CD4-positive, alpha-beta T cell treated with Interleukin-15 for 1 hour (primary cell): ENCODE data around the gene LRP4.

ENCODE experiments used
- DNase-seq: peaks from one replicate; pipeline ENCODE4 v3.0.0-alpha.2; 2020

The LRP4 gene

GRCh38 chr11:46892838-46893237 is 25.5 kb downstream of the LRP4 start:
- no peak for DNase-seq

- DNase-seq, result no peak
Observed at GRCh38 chr11:46892109-46892508, 26.2 kb downstream of the LRP4 start.

GRCh38 chr11:46890665-46891064 is 27.7 kb downstream of the LRP4 start:
- no peak for DNase-seq

GRCh38 chr11:46889689-46890475 is 28.5 kb downstream of the LRP4 start:
- DNase-seq, result peak; percentile 59

GRCh38 chr11:46889251-46889650 is 29.1 kb downstream of the LRP4 start:
- DNase-seq, result no peak

- DNase-seq, result no peak
Observed at GRCh38 chr11:46888636-46889035, 29.7 kb downstream of the LRP4 start.

- no peak for DNase-seq
Observed at GRCh38 chr11:46886211-46886610, 32.1 kb downstream of the LRP4 start.

- DNase-seq, result no peak
Observed at GRCh38 chr11:46879056-46879585, 39.2 kb downstream of the LRP4 start.

GRCh38 chr11:46877580-46877979 is 40.8 kb downstream of the LRP4 start:
- no peak for DNase-seq

GRCh38 chr11:46876471-46876870 is 41.9 kb downstream of the LRP4 start:
- DNase-seq, result no peak

GRCh38 chr11:46874586-46874985 is 43.8 kb downstream of the LRP4 start:
- DNase-seq, result no peak

- no peak for DNase-seq
Observed at GRCh38 chr11:46868912-46869311, 49.4 kb downstream of the LRP4 start.

- DNase-seq, result no peak
Observed at GRCh38 chr11:46865340-46865739, 53.0 kb downstream of the LRP4 start.

- DNase-seq, result no peak
Observed at GRCh38 chr11:46860218-46860617, 58.1 kb downstream of the LRP4 start.

GRCh38 chr11:46858920-46859546 is 59.3 kb downstream of the LRP4 start:
- DNase-seq, result no peak

GRCh38 chr11:46857666-46858065 is 60.7 kb downstream of the LRP4 start:
- no peak for DNase-seq

GRCh38 chr11:46856605-46857343 is 61.6 kb downstream of the LRP4 start:
- no peak for DNase-seq

GRCh38 chr11:46855863-46856262 is 62.5 kb downstream of the LRP4 start:
- DNase-seq, result no peak

- no peak for DNase-seq
Observed at GRCh38 chr11:46855167-46855566, 63.2 kb downstream of the LRP4 start.

- DNase-seq, result no peak
Observed at GRCh38 chr11:46850829-46851380, 67.4 kb downstream of the LRP4 start.

GRCh38 chr11:46849631-46850030 is 68.7 kb downstream of the LRP4 start:
- DNase-seq, result no peak

GRCh38 chr11:46846510-46846830 is 71.9 kb downstream of the LRP4 start:
- DNase-seq, result no peak

- DNase-seq, result peak; percentile 86
Observed at GRCh38 chr11:46845740-46846509, 72.4 kb downstream of the LRP4 start, which contains the start of gene CKAP5. TSS of gene CKAP5 (minus strand) at chr11:46846280. CDS start at chr11:46821231, 25,049 bp downstream.
